ENCODE measurements around the gene NHLRC4. TPM values are rescaled to one million over a fixed set of nuclear protein-coding genes. Genes with fewer than 3 reads are reported as not detected.

The NHLRC4 gene
- total and polyA plus RNA-seq, 9 of the 15 experiments (the other 6 are each of a cell fraction or from before 2014, with no cell fraction given), result 0.24 to 3.7 (median 1.3) TPM; not detected in 2

DNA sequence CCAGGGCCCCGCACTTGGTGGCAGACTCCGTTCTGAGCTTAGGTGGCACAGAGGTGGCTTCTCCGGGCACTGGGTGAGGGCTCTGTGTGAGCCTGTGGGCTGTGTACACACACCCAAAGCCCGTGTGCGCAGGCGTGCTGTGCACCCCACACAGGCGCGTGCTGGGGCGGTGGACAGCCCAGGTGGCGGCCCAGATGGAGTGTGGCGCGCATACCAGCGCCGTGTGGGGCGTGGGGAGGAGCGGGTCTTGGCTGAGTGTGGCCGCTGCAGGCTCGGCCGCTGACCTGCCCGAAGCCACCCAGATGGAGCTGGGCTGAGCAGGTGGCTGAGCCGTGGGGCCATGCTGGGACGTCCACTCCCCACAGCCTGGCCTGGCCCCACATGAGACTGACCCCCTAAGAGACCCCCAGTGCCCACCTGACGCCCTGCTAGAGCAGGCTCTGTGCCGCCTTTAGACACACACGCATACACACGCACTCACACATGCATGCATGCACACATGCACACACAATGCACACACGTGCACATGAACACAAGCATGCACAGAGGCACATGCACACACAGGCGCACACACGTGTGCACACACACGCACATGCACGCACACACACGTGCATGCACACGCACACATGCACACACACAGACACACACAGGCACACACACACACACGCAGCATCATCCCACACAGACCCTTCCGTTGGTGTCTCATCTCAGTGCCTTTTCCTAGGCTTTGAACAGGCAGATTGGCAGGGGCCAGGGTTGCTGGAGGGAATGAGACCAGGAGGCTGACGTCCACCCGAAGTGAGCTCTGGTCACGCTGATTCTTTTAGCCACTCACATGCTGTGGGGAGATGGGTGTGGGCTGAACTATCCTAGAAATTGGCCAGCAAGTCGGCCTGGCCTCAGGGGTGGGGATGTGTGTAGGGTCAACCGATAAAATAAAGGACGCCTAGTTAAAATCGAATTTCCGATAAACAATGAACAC lies 4.6 kb upstream of the NHLRC4 start (continued):
- TF ChIP-seq ZNF347 (CRISPR knock-in tag; IDR thresholded peaks at IDR 0.05; ENCODE audit: low read depth), result no peak
- TF ChIP-seq ATF7 (IDR thresholded peaks at IDR 0.05), result no peak
- TF ChIP-seq, protein P1, sequence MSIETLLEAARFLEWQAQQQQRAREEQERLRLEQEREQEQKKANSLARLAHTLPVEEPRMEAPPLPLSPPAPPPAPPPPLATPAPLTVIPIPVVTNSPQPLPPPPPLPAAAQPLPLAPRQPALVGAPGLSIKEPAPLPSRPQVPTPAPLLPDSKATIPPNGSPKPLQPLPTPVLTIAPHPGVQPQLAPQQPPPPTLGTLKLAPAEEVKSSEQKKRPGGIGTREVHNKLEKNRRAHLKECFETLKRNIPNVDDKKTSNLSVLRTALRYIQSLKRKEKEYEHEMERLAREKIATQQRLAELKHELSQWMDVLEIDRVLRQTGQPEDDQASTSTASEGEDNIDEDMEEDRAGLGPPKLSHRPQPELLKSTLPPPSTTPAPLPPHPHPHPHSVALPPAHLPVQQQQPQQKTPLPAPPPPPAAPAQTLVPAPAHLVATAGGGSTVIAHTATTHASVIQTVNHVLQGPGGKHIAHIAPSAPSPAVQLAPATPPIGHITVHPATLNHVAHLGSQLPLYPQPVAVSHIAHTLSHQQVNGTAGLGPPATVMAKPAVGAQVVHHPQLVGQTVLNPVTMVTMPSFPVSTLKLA (conservative IDR thresholded peaks at IDR 0.05), result 0 out of 4 replicates have a peak, but pooled peaks of 1 of the 2 experiments have one; percentile 30
- TF ChIP-seq, protein P2, sequence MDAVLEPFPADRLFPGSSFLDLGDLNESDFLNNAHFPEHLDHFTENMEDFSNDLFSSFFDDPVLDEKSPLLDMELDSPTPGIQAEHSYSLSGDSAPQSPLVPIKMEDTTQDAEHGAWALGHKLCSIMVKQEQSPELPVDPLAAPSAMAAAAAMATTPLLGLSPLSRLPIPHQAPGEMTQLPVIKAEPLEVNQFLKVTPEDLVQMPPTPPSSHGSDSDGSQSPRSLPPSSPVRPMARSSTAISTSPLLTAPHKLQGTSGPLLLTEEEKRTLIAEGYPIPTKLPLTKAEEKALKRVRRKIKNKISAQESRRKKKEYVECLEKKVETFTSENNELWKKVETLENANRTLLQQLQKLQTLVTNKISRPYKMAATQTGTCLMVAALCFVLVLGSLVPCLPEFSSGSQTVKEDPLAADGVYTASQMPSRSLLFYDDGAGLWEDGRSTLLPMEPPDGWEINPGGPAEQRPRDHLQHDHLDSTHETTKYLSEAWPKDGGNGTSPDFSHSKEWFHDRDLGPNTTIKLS (IDR thresholded peaks at IDR 0.05; ENCODE audit: borderline replicate concordance, low read depth), result no peak
- TF ChIP-seq ZNF311 (CRISPR knock-in tag; IDR thresholded peaks at IDR 0.05), result no peak
- TF ChIP-seq, protein P3, sequence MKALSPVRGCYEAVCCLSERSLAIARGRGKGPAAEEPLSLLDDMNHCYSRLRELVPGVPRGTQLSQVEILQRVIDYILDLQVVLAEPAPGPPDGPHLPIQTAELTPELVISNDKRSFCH (CRISPR knock-in tag; IDR thresholded peaks at IDR 0.05), result no peak
- TF ChIP-seq, protein P3 (tag; IDR thresholded peaks at IDR 0.05), result no peak
- TF ChIP-seq ZNF143 (CRISPR knock-in tag; IDR thresholded peaks at IDR 0.05), result peak; percentile 43; the same call in 1 of the 2 replicates
- no peak for TF ChIP-seq TGIF2 (CRISPR knock-in tag; IDR thresholded peaks at IDR 0.05)
- peak; percentile 17 for TF ChIP-seq PHF20 (IDR thresholded peaks at IDR 0.05; ENCODE audit: partially characterized antibody)
- no peak for TF ChIP-seq KAT2B (IDR thresholded peaks at IDR 0.05; ENCODE audit: low read depth, low read length)
- no peak; the same call in 1 of the 2 replicates for TF ChIP-seq CBFB (CRISPR knock-in tag; IDR thresholded peaks at IDR 0.05)
- no peak for TF ChIP-seq NFIX (CRISPR knock-in tag; IDR thresholded peaks at IDR 0.05; ENCODE audit: low read depth)
- no peak for TF ChIP-seq POLR2A (conservative IDR thresholded peaks at IDR 0.05)
- TF ChIP-seq DNMT1 (IDR thresholded peaks at IDR 0.05), result no peak
- no peak for TF ChIP-seq FIP1L1 (IDR thresholded peaks at IDR 0.05; ENCODE audit: low read depth, low read length, poor library complexity, severe bottlenecking)
- TF ChIP-seq SMAD3 (CRISPR knock-in tag; conservative IDR thresholded peaks at IDR 0.05), result no peak
- TF ChIP-seq, protein P4, sequence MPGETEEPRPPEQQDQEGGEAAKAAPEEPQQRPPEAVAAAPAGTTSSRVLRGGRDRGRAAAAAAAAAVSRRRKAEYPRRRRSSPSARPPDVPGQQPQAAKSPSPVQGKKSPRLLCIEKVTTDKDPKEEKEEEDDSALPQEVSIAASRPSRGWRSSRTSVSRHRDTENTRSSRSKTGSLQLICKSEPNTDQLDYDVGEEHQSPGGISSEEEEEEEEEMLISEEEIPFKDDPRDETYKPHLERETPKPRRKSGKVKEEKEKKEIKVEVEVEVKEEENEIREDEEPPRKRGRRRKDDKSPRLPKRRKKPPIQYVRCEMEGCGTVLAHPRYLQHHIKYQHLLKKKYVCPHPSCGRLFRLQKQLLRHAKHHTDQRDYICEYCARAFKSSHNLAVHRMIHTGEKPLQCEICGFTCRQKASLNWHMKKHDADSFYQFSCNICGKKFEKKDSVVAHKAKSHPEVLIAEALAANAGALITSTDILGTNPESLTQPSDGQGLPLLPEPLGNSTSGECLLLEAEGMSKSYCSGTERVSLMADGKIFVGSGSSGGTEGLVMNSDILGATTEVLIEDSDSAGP (CRISPR knock-in tag; IDR thresholded peaks at IDR 0.05), result no peak
- TF ChIP-seq, protein P5, sequence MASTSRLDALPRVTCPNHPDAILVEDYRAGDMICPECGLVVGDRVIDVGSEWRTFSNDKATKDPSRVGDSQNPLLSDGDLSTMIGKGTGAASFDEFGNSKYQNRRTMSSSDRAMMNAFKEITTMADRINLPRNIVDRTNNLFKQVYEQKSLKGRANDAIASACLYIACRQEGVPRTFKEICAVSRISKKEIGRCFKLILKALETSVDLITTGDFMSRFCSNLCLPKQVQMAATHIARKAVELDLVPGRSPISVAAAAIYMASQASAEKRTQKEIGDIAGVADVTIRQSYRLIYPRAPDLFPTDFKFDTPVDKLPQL (IDR thresholded peaks at IDR 0.05; ENCODE audit: extremely low read depth, insufficient read length), result no peak
- TF ChIP-seq ILK (tag; IDR thresholded peaks at IDR 0.05; ENCODE audit: borderline replicate concordance, low read depth), result no peak
